ENCODE measurements around the gene LMNTD2. TPM values are rescaled to one million over a fixed set of nuclear protein-coding genes. Genes with fewer than 3 reads are reported as not detected.

The LMNTD2 gene
- total and polyA plus RNA-seq, 4 donors: 0.79 to 7.6 (median 3.3) TPM

GRCh38 chr11:601573-602245 lies 41.2 kb upstream of the LMNTD2 start:
- no peaks in the 10 kb centered on the region for H3K9me3 ChIP-seq (ENCODE audit: control insufficient read depth, insufficient read depth, low read length)
- no peak for DNase-seq (ENCODE audit: low read depth in 4 of 6, low spot score in 6 of 6)
- H3K36me3 ChIP-seq (ENCODE audit: control insufficient read depth, insufficient read depth, low read length): peaks cover 97% of the 10 kb centered on the region
- H3K4me3 ChIP-seq (ENCODE audit: low read depth, low read length): no peak overlapping the region
- whole genome bisulfite sequencing (ENCODE audit: insufficient coverage): 99% methylated on average over 20 of the region's 23 CpGs
- H3K27ac ChIP-seq (ENCODE audit: low read depth, low read length): no peak overlapping the region
- H3K27me3 ChIP-seq (ENCODE audit: control insufficient read depth, insufficient read depth, low read length): no peaks in the 10 kb centered on the region
- no peaks in the 10 kb centered on the region for H3K4me1 ChIP-seq (ENCODE audit: control insufficient read depth, insufficient read depth, low read length)

GRCh38 chr11:598005-598680 lies 37.6 kb upstream of the LMNTD2 start:
- no peaks in the 10 kb centered on the region for H3K4me1 ChIP-seq (ENCODE audit: control insufficient read depth, insufficient read depth, low read length)
- no peak for DNase-seq (ENCODE audit: low read depth in 4 of 6, low spot score in 6 of 6)
- no peaks in the 10 kb centered on the region for H3K27me3 ChIP-seq (ENCODE audit: control insufficient read depth, insufficient read depth, low read length)
- no peak overlapping the region for H3K27ac ChIP-seq (ENCODE audit: low read depth, low read length)
- H3K9me3 ChIP-seq (ENCODE audit: control insufficient read depth, insufficient read depth, low read length): no peaks in the 10 kb centered on the region
- H3K4me3 ChIP-seq (ENCODE audit: low read depth, low read length): no peak overlapping the region
- H3K36me3 ChIP-seq (ENCODE audit: control insufficient read depth, insufficient read depth, low read length): peaks cover 95% of the 10 kb centered on the region
- WGBS (ENCODE audit: insufficient coverage): 95% methylated on average over 27 of the region's 30 CpGs

- Histone ChIP-seq H3K27me3 (ENCODE audit: control insufficient read depth, insufficient read depth, low read length) (no peaks in the 10 kb centered on the region), H3K27ac (ENCODE audit: low read depth, low read length) (no peak overlapping the region), H3K4me3 (ENCODE audit: low read depth, low read length) (no peak overlapping the region), H3K36me3 (ENCODE audit: control insufficient read depth, insufficient read depth, low read length) (peaks cover 95% of the 10 kb centered on the region), H3K4me1 (ENCODE audit: control insufficient read depth, insufficient read depth, low read length) (no peaks in the 10 kb centered on the region), H3K9me3 (ENCODE audit: control insufficient read depth, insufficient read depth, low read length) (no peaks in the 10 kb centered on the region)
- no peak for DNase-seq (ENCODE audit: low read depth in 4 of 6, low spot score in 6 of 6)
- WGBS (ENCODE audit: insufficient coverage): 92% methylated on average over 29 of the region's 29 CpGs
These were observed 36.7 kb upstream of the LMNTD2 start for GRCh38 chr11:597166-597725.

- Histone ChIP-seq H3K9me3 (ENCODE audit: control insufficient read depth, insufficient read depth, low read length) (no peaks in the 10 kb centered on the region), H3K27ac (ENCODE audit: low read depth, low read length) (no peak overlapping the region), H3K27me3 (ENCODE audit: control insufficient read depth, insufficient read depth, low read length) (no peaks in the 10 kb centered on the region), H3K36me3 (ENCODE audit: control insufficient read depth, insufficient read depth, low read length) (peaks cover 94% of the 10 kb centered on the region), H3K4me1 (ENCODE audit: control insufficient read depth, insufficient read depth, low read length) (no peaks in the 10 kb centered on the region), H3K4me3 (ENCODE audit: low read depth, low read length) (no peak overlapping the region)
- WGBS (ENCODE audit: insufficient coverage): 93% methylated on average over 7 of the region's 10 CpGs
- no peak for DNase-seq (ENCODE audit: low read depth in 4 of 6, low spot score in 6 of 6)
These were observed 35.8 kb upstream of the LMNTD2 start for GRCh38 chr11:596374-596773.

GRCh38 chr11:595400-595799 lies 34.9 kb upstream of the LMNTD2 start:
- no peak overlapping the region for H3K4me3 ChIP-seq (ENCODE audit: low read depth, low read length)
- no peaks in the 10 kb centered on the region for H3K9me3 ChIP-seq (ENCODE audit: control insufficient read depth, insufficient read depth, low read length)
- no peaks in the 10 kb centered on the region for H3K27me3 ChIP-seq (ENCODE audit: control insufficient read depth, insufficient read depth, low read length)
- no peaks in the 10 kb centered on the region for H3K4me1 ChIP-seq (ENCODE audit: control insufficient read depth, insufficient read depth, low read length)
- H3K27ac ChIP-seq (ENCODE audit: low read depth, low read length): no peak overlapping the region
- WGBS (ENCODE audit: insufficient coverage): 92% methylated on average over 9 of the region's 10 CpGs
- H3K36me3 ChIP-seq (ENCODE audit: control insufficient read depth, insufficient read depth, low read length): peaks cover 96% of the 10 kb centered on the region
- no peak for DNase-seq (ENCODE audit: low read depth in 4 of 6, low spot score in 6 of 6)

- no peak overlapping the region for H3K4me3 ChIP-seq (ENCODE audit: low read depth, low read length)
- H3K4me1 ChIP-seq (ENCODE audit: control insufficient read depth, insufficient read depth, low read length): no peaks in the 10 kb centered on the region
- no peak for DNase-seq (ENCODE audit: low read depth in 4 of 6, low spot score in 6 of 6)
- H3K27me3 ChIP-seq (ENCODE audit: control insufficient read depth, insufficient read depth, low read length): no peaks in the 10 kb centered on the region
- no peak overlapping the region for H3K27ac ChIP-seq (ENCODE audit: low read depth, low read length)
- H3K9me3 ChIP-seq (ENCODE audit: control insufficient read depth, insufficient read depth, low read length): no peaks in the 10 kb centered on the region
- 95% methylated on average over 21 of the region's 21 CpGs for WGBS (ENCODE audit: insufficient coverage)
- peaks cover 95% of the 10 kb centered on the region for H3K36me3 ChIP-seq (ENCODE audit: control insufficient read depth, insufficient read depth, low read length)
These were observed 32.8 kb upstream of the LMNTD2 start for GRCh38 chr11:593347-593746.

GRCh38 chr11:592918-593317 lies 32.4 kb upstream of the LMNTD2 start:
- Histone ChIP-seq H3K4me1 (ENCODE audit: control insufficient read depth, insufficient read depth, low read length) (no peaks in the 10 kb centered on the region), H3K27me3 (ENCODE audit: control insufficient read depth, insufficient read depth, low read length) (no peaks in the 10 kb centered on the region), H3K36me3 (ENCODE audit: control insufficient read depth, insufficient read depth, low read length) (peaks cover 95% of the 10 kb centered on the region), H3K4me3 (ENCODE audit: low read depth, low read length) (no peak overlapping the region), H3K9me3 (ENCODE audit: control insufficient read depth, insufficient read depth, low read length) (no peaks in the 10 kb centered on the region), H3K27ac (ENCODE audit: low read depth, low read length) (no peak overlapping the region)
- no peak for DNase-seq (ENCODE audit: low read depth in 4 of 6, low spot score in 6 of 6)
- 89% methylated on average over 4 of the region's 10 CpGs for WGBS (ENCODE audit: insufficient coverage)

- no peaks in the 10 kb centered on the region for H3K4me1 ChIP-seq (ENCODE audit: control insufficient read depth, insufficient read depth, low read length)
- H3K27ac ChIP-seq (ENCODE audit: low read depth, low read length): no peak overlapping the region
- WGBS (ENCODE audit: insufficient coverage): 95% methylated on average over 16 of the region's 22 CpGs
- no peaks in the 10 kb centered on the region for H3K9me3 ChIP-seq (ENCODE audit: control insufficient read depth, insufficient read depth, low read length)
- peaks cover 94% of the 10 kb centered on the region for H3K36me3 ChIP-seq (ENCODE audit: control insufficient read depth, insufficient read depth, low read length)
- DNase-seq (ENCODE audit: low read depth in 4 of 6, low spot score in 6 of 6): no peak
- H3K4me3 ChIP-seq (ENCODE audit: low read depth, low read length): no peak overlapping the region
- H3K27me3 ChIP-seq (ENCODE audit: control insufficient read depth, insufficient read depth, low read length): no peaks in the 10 kb centered on the region
These were observed 32.0 kb upstream of the LMNTD2 start for GRCh38 chr11:592501-592900.

- Histone ChIP-seq H3K9me3 (ENCODE audit: control insufficient read depth, insufficient read depth, low read length) (no peaks in the 10 kb centered on the region), H3K4me3 (ENCODE audit: low read depth, low read length) (no peak overlapping the region), H3K4me1 (ENCODE audit: control insufficient read depth, insufficient read depth, low read length) (no peaks in the 10 kb centered on the region), H3K27me3 (ENCODE audit: control insufficient read depth, insufficient read depth, low read length) (no peaks in the 10 kb centered on the region), H3K36me3 (ENCODE audit: control insufficient read depth, insufficient read depth, low read length) (peaks cover 94% of the 10 kb centered on the region), H3K27ac (ENCODE audit: low read depth, low read length) (no peak overlapping the region)
- 59% methylated on average over 7 of the region's 11 CpGs for WGBS (ENCODE audit: insufficient coverage)
- DNase-seq (ENCODE audit: low read depth in 4 of 6, low spot score in 6 of 6): no peak
These were observed 30.5 kb upstream of the LMNTD2 start for GRCh38 chr11:590997-591396.

- Histone ChIP-seq H3K36me3 (ENCODE audit: control insufficient read depth, insufficient read depth, low read length) (peaks cover 85% of the 10 kb centered on the region), H3K4me3 (ENCODE audit: low read depth, low read length) (no peak overlapping the region), H3K9me3 (ENCODE audit: control insufficient read depth, insufficient read depth, low read length) (no peaks in the 10 kb centered on the region), H3K4me1 (ENCODE audit: control insufficient read depth, insufficient read depth, low read length) (no peaks in the 10 kb centered on the region), H3K27ac (ENCODE audit: low read depth, low read length) (no peak overlapping the region), H3K27me3 (ENCODE audit: control insufficient read depth, insufficient read depth, low read length) (no peaks in the 10 kb centered on the region)
- 94% methylated on average over 26 of the region's 26 CpGs for WGBS (ENCODE audit: insufficient coverage)
- DNase-seq (ENCODE audit: low read depth in 4 of 6, low spot score in 6 of 6): no peak
These were observed 29.3 kb upstream of the LMNTD2 start for GRCh38 chr11:589798-590197.

Measured in spinal cord (tissue), 10 donors.